Lower leg skin (tissue), 4 donors: ENCODE data around the gene TSR3. TPM values are rescaled to one million over a fixed set of nuclear protein-coding genes. Genes with fewer than 3 reads are reported as not detected.

ENCODE experiments used
- DNase-seq, 2 donors: peaks; one replicate each; pipeline ENCODE4 v3.0.0-alpha.2; 2019; ENCODE audit warnings: low spot score in 2 of 2
- H3K4me3 ChIP-seq: fragments of 200-600 bp; sonication (generic); 2 replicates; pipeline ENCODE4 v1.5.1; 2017; ENCODE audit warnings: mild to moderate bottlenecking, low read depth; ENCODE audit not compliant: poor library complexity, severe bottlenecking
- POLR2A ChIP-seq, 2 donors: fragments of 450-650 bp; IDR thresholded peaks; one replicate each; pipeline ENCODE4 v1.6.1; 2016 to 2017; ENCODE audit warnings: antibody characterized with exemption in 2 of 2, mild to moderate bottlenecking in 1 of 2, moderate library complexity in 1 of 2
- WGBS, 2 donors: methylation state at CpG; one replicate each; pipeline ENCODE4 v1.1.5; 2018; 5-methylcytosine and 5-hydroxymethylcytosine counted together
- intact Hi-C: fragments of 100-400 bp; cut with DNase I; formaldehyde crosslinking; loops from one replicate; pipeline ENCODE4 v1.15.0; 2023; ENCODE audit warnings: low total_unique reads
- total RNA-seq, 4 donors: library from RNA; depleted of rRNA; stranded (reverse); fragments of >200 nt; gene quantifications; one replicate each; pipeline ENCODE4 v1.1.0, GENCODE V29; 2016
- TF ChIP-seq, protein P1 (sequence below), 3 donors: fragments of 450-650 bp; IDR thresholded peaks; one replicate each; pipeline ENCODE4 v1.5.1; 2016; ENCODE audit warnings: antibody characterized with exemption in 3 of 3, mild to moderate bottlenecking in 3 of 3, moderate library complexity in 2 of 3

The TSR3 gene
- total RNA-seq, 4 donors from 2014 or later = 76.8 to 106 (median 90.5) TPM

DNA sequence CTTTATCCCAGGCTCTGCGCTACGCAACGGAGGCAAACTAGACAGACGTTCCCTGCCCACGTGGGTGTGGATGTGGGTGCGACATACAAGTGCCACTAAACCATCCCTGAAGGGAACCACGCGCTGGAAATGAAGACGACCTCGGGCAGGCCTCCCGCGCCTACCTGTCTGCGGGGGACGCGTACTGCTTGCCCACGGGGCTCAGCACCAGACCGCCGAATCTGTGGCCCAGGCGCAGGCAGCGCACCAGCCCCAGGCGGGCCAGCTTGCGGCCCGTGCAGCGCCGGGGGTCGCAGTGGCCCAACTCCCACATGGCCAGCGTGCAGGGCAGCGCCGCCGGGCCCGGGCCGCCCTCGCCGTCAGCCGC, 480 bp downstream of the TSR3 start:
- WGBS, 2 donors = 1% methylated on average over 21 to 24 of the region's 35 CpGs
- no peak for TF ChIP-seq POLR2A (IDR thresholded peaks at IDR 0.05)
- DNase-seq = no peak
- H3K4me3 ChIP-seq = peak overlapping the region; percentile 81
- intact Hi-C loops = loop anchor here (10.0 kb wide), 1 partner anchor 54 kb away; no protein-coding TSS in a partner anchor

DNA sequence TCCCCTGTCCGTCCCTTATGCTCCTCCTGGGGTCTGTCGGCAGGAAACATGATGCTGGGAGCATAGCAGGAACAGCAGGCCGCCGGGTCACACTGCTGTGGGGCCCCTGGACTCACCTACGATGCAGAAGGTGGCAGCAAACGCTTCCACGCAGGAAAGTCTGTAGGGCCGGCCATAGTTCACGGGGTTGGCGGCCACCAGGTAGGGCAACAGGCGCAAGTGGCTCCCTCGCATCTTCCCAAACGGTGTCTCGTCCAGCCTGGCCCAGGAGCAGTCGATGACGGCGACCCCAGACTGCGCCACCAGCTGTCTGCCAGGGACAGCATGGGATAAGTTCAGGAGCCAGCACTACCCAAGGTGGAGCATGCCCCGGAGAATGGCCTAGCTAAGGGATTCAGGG, 987 bp downstream of the TSR3 start:
- intact Hi-C loops = loop anchor here (10.0 kb wide), 1 partner anchor 54 kb away; no protein-coding TSS in a partner anchor
- no peak for DNase-seq
- TF ChIP-seq POLR2A (IDR thresholded peaks at IDR 0.05) = no peak
- TF ChIP-seq, protein P1, sequence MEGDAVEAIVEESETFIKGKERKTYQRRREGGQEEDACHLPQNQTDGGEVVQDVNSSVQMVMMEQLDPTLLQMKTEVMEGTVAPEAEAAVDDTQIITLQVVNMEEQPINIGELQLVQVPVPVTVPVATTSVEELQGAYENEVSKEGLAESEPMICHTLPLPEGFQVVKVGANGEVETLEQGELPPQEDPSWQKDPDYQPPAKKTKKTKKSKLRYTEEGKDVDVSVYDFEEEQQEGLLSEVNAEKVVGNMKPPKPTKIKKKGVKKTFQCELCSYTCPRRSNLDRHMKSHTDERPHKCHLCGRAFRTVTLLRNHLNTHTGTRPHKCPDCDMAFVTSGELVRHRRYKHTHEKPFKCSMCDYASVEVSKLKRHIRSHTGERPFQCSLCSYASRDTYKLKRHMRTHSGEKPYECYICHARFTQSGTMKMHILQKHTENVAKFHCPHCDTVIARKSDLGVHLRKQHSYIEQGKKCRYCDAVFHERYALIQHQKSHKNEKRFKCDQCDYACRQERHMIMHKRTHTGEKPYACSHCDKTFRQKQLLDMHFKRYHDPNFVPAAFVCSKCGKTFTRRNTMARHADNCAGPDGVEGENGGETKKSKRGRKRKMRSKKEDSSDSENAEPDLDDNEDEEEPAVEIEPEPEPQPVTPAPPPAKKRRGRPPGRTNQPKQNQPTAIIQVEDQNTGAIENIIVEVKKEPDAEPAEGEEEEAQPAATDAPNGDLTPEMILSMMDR (IDR thresholded peaks at IDR 0.05) = no peak
- no peak overlapping the region for H3K4me3 ChIP-seq
- 66 to 84% methylated on average over 4 to 17 of the region's 19 CpGs for WGBS, 2 donors

DNA sequence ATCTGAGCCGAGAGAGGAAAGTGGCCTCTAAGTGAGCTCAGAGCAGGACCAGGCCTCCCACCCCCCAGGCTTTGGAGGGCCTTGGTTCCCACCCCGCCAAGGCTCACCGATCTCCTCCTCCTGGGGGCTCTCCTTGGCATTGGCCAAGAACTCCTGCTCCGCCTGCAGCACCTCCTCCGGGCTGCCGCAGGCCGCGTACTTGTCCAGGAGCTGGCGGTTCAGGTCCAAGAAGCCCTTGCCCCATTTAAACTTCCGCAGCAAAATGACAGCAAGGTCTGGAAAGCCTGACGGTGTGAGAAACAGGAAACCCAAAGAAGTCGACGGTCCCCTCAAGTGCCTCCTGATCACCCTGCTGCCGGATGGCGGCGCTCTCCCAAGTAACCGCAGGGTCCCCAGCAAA, 1.7 kb downstream of the TSR3 start:
- WGBS, 2 donors = 93 to 97% methylated on average over 17 of the region's 17 CpGs
- TF ChIP-seq, protein P1 (IDR thresholded peaks at IDR 0.05) = no peak
- TF ChIP-seq POLR2A (IDR thresholded peaks at IDR 0.05) = no peak
- intact Hi-C loops = loop anchor here (10.0 kb wide), 1 partner anchor 55 kb away; no protein-coding TSS in a partner anchor
- DNase-seq = no peak
- H3K4me3 ChIP-seq = no peak overlapping the region

DNA sequence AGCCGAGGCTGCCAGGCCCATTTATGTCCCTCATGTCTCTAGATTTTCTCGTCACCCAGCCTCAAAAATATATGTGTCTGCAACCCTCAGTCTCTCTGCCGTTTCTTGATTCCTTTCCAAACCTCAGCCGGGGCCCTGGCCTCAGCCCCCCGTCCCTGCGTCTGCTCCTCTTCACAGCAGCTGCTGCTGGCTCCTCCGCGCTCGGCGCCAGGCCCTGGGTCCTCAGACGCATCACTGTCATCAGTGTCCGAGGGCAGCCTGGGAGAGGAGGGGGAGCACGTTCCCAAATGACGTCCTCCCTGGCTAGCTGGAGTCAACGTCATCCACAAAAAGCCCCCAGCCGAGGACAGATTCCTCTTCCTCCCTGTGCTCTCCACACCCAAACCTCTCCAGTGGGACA, 2.3 kb downstream of the TSR3 start:
- no peak for DNase-seq
- no peak overlapping the region for H3K4me3 ChIP-seq
- TF ChIP-seq, protein P1 (IDR thresholded peaks at IDR 0.05) = no peak
- TF ChIP-seq POLR2A (IDR thresholded peaks at IDR 0.05) = no peak
- intact Hi-C loops = no loop called here
- 82 to 84% methylated on average over 16 of the region's 16 CpGs for WGBS, 2 donors

DNA sequence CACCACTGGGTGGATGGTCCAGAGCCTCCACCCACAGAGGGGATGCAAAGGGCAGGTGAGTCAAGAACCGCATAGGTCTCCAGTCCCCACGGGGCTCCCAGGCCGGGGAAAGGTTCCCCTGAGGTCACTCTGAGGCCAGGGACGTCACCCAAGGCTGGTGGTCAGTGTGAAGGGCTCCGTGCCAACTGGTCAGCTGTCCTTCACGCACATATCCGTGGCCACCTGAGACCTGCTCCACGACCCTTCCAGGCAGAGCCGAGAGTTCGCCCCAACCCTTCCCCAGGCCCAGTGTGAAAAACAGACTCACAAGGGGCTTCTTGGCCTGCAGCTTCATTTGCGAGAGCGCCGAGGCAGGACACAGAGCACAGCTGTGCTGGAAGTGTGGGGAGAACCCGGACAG, 2.8 kb downstream of the TSR3 start:
- H3K4me3 ChIP-seq = no peak overlapping the region
- no peak for DNase-seq
- intact Hi-C loops = no loop called here
- TF ChIP-seq, protein P1 (IDR thresholded peaks at IDR 0.05) = no peak
- TF ChIP-seq POLR2A (IDR thresholded peaks at IDR 0.05) = no peak
- 79 to 87% methylated on average over 11 to 14 of the region's 14 CpGs for WGBS, 2 donors

DNA sequence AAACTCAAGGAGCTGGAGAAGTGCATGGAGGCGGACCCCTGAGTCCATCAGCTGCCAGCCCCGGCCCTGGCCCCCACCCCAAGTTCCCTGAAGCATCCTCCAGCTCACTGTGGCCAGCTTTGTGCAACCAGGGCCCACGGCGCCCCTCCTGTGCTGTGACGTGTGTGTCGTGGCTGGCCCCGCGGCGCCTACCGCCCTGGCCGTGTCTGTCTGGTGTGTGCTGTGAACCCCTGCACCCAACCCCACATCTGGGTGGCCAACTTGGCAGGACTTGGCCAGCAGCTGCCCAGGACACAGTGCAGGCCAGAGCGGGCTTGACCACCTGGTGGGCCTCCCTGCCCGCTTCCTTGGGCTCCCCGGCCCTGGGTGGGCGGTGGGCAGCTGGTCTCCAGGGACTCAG, 3.2 kb downstream of the TSR3 start:
- H3K4me3 ChIP-seq = no peak overlapping the region
- 77 to 87% methylated on average over 8 to 14 of the region's 15 CpGs for WGBS, 2 donors
- no peak for TF ChIP-seq POLR2A (IDR thresholded peaks at IDR 0.05)
- TF ChIP-seq, protein P1 (IDR thresholded peaks at IDR 0.05) = no peak
- DNase-seq = no peak
- intact Hi-C loops = no loop called here
